Effector memory CD8-positive, alpha-beta T cell (primary cell): ENCODE data around the gene RNH1.

ENCODE experiments used
- ATAC-seq: fragments of 150-1000 bp; cut with Tn5 transposase; replicated peaks from 2 replicates; pipeline ENCODE4 v1.10.0; 2021; ENCODE audit warnings: mild to moderate bottlenecking, moderate library complexity
- DNase-seq, 3 experiments: peaks; one replicate each; pipeline ENCODE4 v3.0.0; 2021
- H3K27ac Mint-ChIP-seq, 2 donors: one replicate each; pipeline ENCODE4 v1.8.0; 2022; ENCODE audit warnings: mild to moderate bottlenecking in 2 of 2, mixed read lengths in 2 of 2, moderate library complexity in 2 of 2
- H3K27me3 Mint-ChIP-seq, 2 donors: one replicate each; pipeline ENCODE4 v1.8.0; 2022; ENCODE audit warnings: mixed read lengths in 2 of 2
- H3K36me3 Mint-ChIP-seq: one replicate; pipeline ENCODE4 v1.8.0; 2022; ENCODE audit warnings: mild to moderate bottlenecking, moderate library complexity, mixed read lengths; ENCODE audit not compliant: insufficient read depth
- H3K4me1 Mint-ChIP-seq, 2 donors: one replicate each; pipeline ENCODE4 v1.8.0; 2022; ENCODE audit warnings: low read depth in 2 of 2, mixed read lengths in 2 of 2
- H3K4me3 Mint-ChIP-seq, 2 donors: one replicate each; pipeline ENCODE4 v1.8.0; 2022; ENCODE audit warnings: mild to moderate bottlenecking in 2 of 2, mixed read lengths in 2 of 2, moderate library complexity in 2 of 2
- H3K9me3 Mint-ChIP-seq, 2 donors: one replicate each; pipeline ENCODE4 v1.8.0; 2022; ENCODE audit warnings: mixed read lengths in 2 of 2

Gene RNH1

GRCh38 chr11:492427-493226, 14.4 kb downstream of the RNH1 start:
- DNase-seq, result no peak
- ATAC-seq, result no peak
- no peaks in the 10 kb centered on the region for H3K9me3 Mint-ChIP-seq
- no peaks in the 10 kb centered on the region for H3K27me3 Mint-ChIP-seq
- peaks cover 39% of the 10 kb centered on the region for H3K36me3 Mint-ChIP-seq
- peaks cover 4 to 5% of the 10 kb centered on the region in 2 donors for H3K4me1 Mint-ChIP-seq
- no peak overlapping the region for H3K4me3 Mint-ChIP-seq
- peak overlapping the region; percentile 20 to 73 for H3K27ac Mint-ChIP-seq

- Mint-ChIP-seq H3K4me1 (peaks cover 0 to 4% of the 10 kb centered on the region in 2 donors), H3K9me3 (no peaks in the 10 kb centered on the region), H3K4me3 (no peak overlapping the region), H3K36me3 (peaks cover 27% of the 10 kb centered on the region), H3K27ac (no peak overlapping the region), H3K27me3 (no peaks in the 10 kb centered on the region)
- ATAC-seq (no peak), DNase-seq (no peak)
Measured at GRCh38 chr11:491358-491757, 15.7 kb downstream of the RNH1 start.

- peaks cover 22% of the 10 kb centered on the region for H3K36me3 Mint-ChIP-seq
- no peak overlapping the region for H3K4me3 Mint-ChIP-seq
- DNase-seq (no peak), ATAC-seq (no peak)
- no peaks in the 10 kb centered on the region for H3K27me3 Mint-ChIP-seq
- H3K27ac Mint-ChIP-seq, result no peak overlapping the region
- H3K4me1 Mint-ChIP-seq, result peaks cover 0 to 3% of the 10 kb centered on the region in 2 donors
- no peaks in the 10 kb centered on the region for H3K9me3 Mint-ChIP-seq
Measured at GRCh38 chr11:490930-491260, 16.1 kb downstream of the RNH1 start.

GRCh38 chr11:490186-490929, 16.7 kb downstream of the RNH1 start:
- H3K27ac Mint-ChIP-seq, result no peak overlapping the region
- peaks cover 19% of the 10 kb centered on the region for H3K36me3 Mint-ChIP-seq
- no peaks in the 10 kb centered on the region for H3K9me3 Mint-ChIP-seq
- ATAC-seq, result no peak
- H3K27me3 Mint-ChIP-seq, result no peaks in the 10 kb centered on the region
- DNase-seq, result no peak
- no peak overlapping the region for H3K4me3 Mint-ChIP-seq
- H3K4me1 Mint-ChIP-seq, result no peaks in the 10 kb centered on the region

DNA sequence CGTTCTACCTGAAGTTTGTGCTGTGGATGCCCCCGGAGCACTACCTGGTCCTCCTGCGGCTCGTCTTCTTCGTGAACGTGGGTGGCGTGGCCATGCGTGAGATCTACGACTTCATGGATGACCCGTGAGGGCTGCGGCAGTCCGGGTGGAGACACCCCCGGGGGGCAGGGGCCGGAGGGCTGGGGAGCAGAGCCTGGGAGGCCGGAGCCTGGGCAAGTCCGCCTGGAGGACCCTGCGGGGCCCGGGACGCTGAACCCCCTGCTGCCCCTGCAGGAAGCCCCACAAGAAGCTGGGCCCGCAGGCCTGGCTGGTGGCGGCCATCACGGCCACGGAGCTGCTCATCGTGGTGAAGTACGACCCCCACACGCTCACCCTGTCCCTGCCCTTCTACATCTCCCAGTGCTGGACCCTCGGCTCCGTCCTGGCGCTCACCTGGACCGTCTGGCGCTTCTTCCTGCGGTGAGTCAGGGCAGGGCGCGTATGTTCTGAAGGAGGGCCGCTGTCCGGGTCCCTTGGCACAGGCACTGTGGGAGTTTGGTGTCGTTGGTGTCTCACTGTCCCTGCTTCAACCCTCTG, 17.3 kb downstream of the RNH1 start:
- no peaks in the 10 kb centered on the region for H3K27me3 Mint-ChIP-seq
- no peak overlapping the region for H3K4me3 Mint-ChIP-seq
- DNase-seq (no peak), ATAC-seq (no peak)
- peaks cover 19% of the 10 kb centered on the region for H3K36me3 Mint-ChIP-seq
- no peaks in the 10 kb centered on the region for H3K9me3 Mint-ChIP-seq
- H3K4me1 Mint-ChIP-seq, result no peaks in the 10 kb centered on the region
- H3K27ac Mint-ChIP-seq, result no peak overlapping the region

DNA sequence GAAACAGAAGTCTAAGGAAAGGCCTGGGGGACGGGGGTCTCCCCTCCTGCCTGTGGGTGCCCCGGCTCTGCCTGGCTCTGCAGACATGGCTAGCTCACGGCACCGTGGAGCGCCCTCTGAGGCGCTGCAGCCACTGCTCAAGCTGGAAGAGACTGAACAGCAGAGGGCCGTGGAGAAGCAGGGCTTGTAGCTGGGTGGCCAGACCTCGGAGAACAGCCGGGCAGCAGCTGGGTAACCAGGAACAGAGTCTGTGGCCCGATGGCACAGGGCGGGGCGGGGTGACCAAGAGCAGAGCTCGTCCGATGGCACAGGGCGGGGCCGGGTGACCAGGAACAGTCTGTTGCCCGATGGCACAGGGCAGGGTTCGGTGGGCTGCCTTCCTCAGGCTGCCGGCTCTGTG, 18.1 kb downstream of the RNH1 start:
- peaks cover 15% of the 10 kb centered on the region for H3K36me3 Mint-ChIP-seq
- DNase-seq (no peak), ATAC-seq (no peak)
- no peaks in the 10 kb centered on the region for H3K4me1 Mint-ChIP-seq
- no peaks in the 10 kb centered on the region for H3K9me3 Mint-ChIP-seq
- H3K4me3 Mint-ChIP-seq, result no peak overlapping the region
- H3K27me3 Mint-ChIP-seq, result no peaks in the 10 kb centered on the region
- H3K27ac Mint-ChIP-seq, result no peak overlapping the region

DNA sequence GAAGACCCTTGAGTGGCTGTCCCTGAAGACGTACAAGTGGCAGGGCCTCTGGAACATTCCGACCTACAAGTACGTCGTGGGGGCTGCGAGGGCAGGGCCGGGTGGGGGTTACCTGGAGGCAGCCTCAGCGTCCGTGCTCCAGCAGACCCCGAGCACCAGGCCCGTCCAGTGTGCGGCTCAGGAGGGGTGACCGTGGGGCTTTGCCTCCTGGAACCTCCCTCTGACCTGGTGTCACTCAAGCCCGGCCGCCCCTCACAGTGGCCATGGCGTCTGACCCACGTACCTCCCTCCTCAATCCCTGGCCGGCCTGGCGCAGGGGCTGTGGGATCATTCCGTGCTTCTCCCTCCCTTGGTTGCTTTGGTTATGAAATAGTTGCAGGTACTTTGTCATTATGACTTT, 18.5 kb downstream of the RNH1 start:
- DNase-seq (no peak), ATAC-seq (no peak)
- Mint-ChIP-seq H3K27ac (no peak overlapping the region), H3K9me3 (no peaks in the 10 kb centered on the region), H3K4me3 (no peak overlapping the region), H3K4me1 (no peaks in the 10 kb centered on the region), H3K36me3 (peaks cover 15% of the 10 kb centered on the region), H3K27me3 (no peaks in the 10 kb centered on the region)

DNA sequence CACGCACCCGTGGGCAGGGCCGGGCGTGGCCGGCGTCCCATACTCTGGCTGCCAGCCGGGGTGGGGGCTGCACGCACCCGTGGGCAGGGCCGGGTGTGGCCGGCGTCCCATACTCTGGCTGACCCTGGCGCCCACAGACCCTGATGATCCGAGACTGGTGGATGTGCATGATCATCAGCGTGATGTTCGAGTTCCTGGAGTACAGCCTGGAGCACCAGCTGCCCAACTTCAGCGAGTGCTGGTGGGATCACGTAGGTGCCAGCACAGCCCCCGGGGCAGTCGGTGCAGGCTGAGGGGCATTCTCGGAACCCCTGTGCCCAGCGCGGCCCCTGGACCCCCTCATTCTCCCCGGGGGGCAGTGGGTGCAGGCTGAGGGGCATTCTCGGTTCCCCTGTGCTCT, 19.0 kb downstream of the RNH1 start:
- ATAC-seq (no peak), DNase-seq (no peak)
- no peaks in the 10 kb centered on the region for H3K27me3 Mint-ChIP-seq
- H3K4me3 Mint-ChIP-seq, result no peak overlapping the region
- peaks cover 10% of the 10 kb centered on the region for H3K36me3 Mint-ChIP-seq
- H3K9me3 Mint-ChIP-seq, result no peaks in the 10 kb centered on the region
- H3K4me1 Mint-ChIP-seq, result no peaks in the 10 kb centered on the region
- no peak overlapping the region for H3K27ac Mint-ChIP-seq

- no peak for ATAC-seq
- DNase-seq, result no peak
- Mint-ChIP-seq H3K4me1 (no peaks in the 10 kb centered on the region), H3K36me3 (peaks cover 7% of the 10 kb centered on the region), H3K4me3 (no peak overlapping the region), H3K9me3 (no peaks in the 10 kb centered on the region), H3K27ac (no peak overlapping the region), H3K27me3 (no peaks in the 10 kb centered on the region)
Measured at GRCh38 chr11:487571-488021, 19.4 kb downstream of the RNH1 start.

DNA sequence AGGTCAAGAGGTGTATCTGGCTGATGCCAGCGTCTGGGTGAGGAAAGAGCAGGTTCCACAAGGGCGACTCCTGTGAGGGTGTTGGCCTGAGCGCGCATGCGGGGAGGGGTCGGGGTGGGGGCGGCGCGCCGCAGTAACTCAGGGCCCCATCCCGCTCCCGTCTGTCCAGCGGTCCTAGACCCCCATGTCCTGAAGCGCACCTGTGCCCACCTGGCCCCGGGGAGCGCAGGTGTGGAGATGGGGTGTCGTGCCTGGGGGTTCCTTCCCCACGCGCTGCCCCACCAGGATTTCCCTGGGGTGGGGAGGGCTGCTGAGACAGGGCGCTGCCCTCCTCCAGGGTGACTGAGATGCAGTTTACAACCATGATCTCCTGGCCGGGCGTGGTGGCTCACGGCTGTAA, 20.9 kb downstream of the RNH1 start:
- no peaks in the 10 kb centered on the region for H3K27me3 Mint-ChIP-seq
- no peak for ATAC-seq
- DNase-seq, result no peak
- H3K27ac Mint-ChIP-seq, result no peak overlapping the region
- peaks cover 7% of the 10 kb centered on the region for H3K36me3 Mint-ChIP-seq
- H3K9me3 Mint-ChIP-seq, result no peaks in the 10 kb centered on the region
- H3K4me3 Mint-ChIP-seq, result no peak overlapping the region
- no peaks in the 10 kb centered on the region for H3K4me1 Mint-ChIP-seq

- Mint-ChIP-seq H3K9me3 (no peaks in the 10 kb centered on the region), H3K36me3 (peaks cover 6% of the 10 kb centered on the region), H3K4me3 (no peak overlapping the region), H3K27ac (no peak overlapping the region), H3K27me3 (no peaks in the 10 kb centered on the region), H3K4me1 (no peaks in the 10 kb centered on the region)
- no peak for ATAC-seq
- DNase-seq, result no peak
Measured at GRCh38 chr11:484616-485015, 22.4 kb downstream of the RNH1 start.

GRCh38 chr11:479311-479710, 27.7 kb downstream of the RNH1 start:
- H3K4me3 Mint-ChIP-seq, result no peak overlapping the region
- ATAC-seq (no peak), DNase-seq (no peak)
- H3K27ac Mint-ChIP-seq, result no peak overlapping the region
- no peaks in the 10 kb centered on the region for H3K9me3 Mint-ChIP-seq
- no peaks in the 10 kb centered on the region for H3K4me1 Mint-ChIP-seq
- H3K36me3 Mint-ChIP-seq, result no peaks in the 10 kb centered on the region
- no peaks in the 10 kb centered on the region for H3K27me3 Mint-ChIP-seq

- no peaks in the 10 kb centered on the region for H3K9me3 Mint-ChIP-seq
- H3K27ac Mint-ChIP-seq, result no peak overlapping the region
- DNase-seq (no peak), ATAC-seq (no peak)
- H3K4me1 Mint-ChIP-seq, result no peaks in the 10 kb centered on the region
- H3K4me3 Mint-ChIP-seq, result no peak overlapping the region
- H3K27me3 Mint-ChIP-seq, result no peaks in the 10 kb centered on the region
- no peaks in the 10 kb centered on the region for H3K36me3 Mint-ChIP-seq
Measured at GRCh38 chr11:477052-477715, 29.9 kb downstream of the RNH1 start.
